Activated CD8-positive, alpha-beta memory T cell treated with anti-CD3 and anti-CD28 coated beads, Interleukin-2, amount 50 U/mL, for 1 hour (primary cell): Measurements from ENCODE around the gene DCXR.

ENCODE experiments used
- DNase-seq: peaks from one replicate; pipeline ENCODE4 v3.0.0-alpha.2; 2020; ENCODE audit errors: extremely low read depth

Gene DCXR

DNA sequence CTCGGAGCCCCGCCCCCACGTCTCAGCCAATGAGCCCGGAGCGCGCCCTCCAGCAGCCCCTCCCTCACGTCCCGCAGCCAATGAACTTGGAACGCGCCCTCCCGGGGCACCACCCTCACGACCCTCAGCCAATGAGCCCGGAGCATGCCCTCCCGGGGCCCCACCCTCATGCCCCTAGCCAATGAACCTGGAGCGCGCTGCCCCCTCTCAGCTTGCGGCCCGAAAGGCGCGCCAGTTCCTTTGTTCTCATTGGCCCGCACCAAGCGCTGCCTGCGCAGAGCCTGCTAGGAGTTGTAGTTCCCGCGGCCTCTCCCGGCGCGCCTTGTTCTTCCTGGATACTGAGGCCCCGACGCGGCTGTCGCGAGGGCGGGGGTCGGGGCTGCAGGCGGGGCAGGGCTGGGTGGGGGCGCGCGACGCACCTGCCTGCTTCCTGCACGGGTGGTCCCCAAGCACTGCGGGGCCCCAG lies 14.5 kb downstream of the DCXR start, which contains the start of gene LRRC45:
LRRC45 (plus strand) TSS at position 325 of the 466 bp plus-strand sequence. CDS start 339 bp downstream, outside the sequence.
- DNase-seq, result peak; percentile 99

DNA sequence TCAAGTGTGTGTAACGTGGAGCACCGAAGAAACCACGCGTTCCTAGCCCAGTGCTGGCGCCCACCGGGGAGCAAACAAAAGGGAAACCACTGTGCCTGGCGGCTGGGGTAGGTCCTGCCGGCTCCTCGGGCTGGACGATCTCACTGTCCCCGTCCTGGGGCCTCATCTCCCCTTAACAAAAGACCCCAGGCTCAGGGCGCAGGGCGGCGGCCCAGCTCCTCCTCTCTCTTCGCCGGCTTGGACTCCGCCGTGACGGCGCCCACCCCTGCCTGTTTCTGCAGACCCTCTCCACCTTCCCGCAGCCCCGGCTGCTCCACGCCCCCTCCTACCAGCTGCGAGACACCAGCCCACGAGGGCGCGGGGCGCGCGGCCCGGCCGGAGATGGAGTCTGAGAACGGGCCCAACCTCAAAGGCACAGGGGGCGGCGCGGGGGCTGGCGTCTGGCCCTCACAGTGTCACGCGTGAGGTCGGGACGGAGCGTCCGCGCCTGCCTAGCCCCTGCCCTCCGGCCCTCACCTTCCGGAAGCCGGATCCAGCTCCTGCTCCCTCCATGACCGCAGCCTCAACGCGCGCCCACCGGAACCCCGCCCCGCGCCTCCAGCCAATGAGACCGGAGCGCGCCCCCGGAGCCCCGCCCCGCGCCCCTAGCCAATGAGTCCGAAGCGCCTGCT lies 15.1 kb downstream of the DCXR start, which contains the start of gene CENPX:
CENPX (minus strand) TSS at position 569 of the 671 bp plus-strand sequence; CDS start at position 552, 17 bp downstream.
- no peak for DNase-seq

DNA sequence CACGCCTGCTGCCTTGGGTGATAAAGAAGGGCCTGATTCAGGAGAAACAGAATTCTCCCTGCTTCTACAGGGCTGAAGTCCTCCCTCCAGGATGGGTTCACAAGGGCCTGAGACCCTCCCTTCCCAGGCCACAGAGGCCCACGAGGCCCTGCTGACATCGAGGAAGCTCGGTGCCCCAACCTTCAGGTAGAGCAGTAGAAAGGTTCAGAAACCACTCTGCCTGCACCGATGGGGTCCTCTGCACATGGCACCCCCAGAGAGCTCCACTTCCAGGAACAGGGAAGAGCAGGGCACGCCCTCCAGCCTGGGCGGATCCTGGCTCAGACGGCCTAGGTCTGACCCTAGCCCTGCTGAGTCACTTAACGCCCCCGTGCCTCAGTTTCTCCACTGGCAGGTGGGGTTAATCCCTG lies 15.6 kb downstream of the DCXR start:
- no peak for DNase-seq

DNA sequence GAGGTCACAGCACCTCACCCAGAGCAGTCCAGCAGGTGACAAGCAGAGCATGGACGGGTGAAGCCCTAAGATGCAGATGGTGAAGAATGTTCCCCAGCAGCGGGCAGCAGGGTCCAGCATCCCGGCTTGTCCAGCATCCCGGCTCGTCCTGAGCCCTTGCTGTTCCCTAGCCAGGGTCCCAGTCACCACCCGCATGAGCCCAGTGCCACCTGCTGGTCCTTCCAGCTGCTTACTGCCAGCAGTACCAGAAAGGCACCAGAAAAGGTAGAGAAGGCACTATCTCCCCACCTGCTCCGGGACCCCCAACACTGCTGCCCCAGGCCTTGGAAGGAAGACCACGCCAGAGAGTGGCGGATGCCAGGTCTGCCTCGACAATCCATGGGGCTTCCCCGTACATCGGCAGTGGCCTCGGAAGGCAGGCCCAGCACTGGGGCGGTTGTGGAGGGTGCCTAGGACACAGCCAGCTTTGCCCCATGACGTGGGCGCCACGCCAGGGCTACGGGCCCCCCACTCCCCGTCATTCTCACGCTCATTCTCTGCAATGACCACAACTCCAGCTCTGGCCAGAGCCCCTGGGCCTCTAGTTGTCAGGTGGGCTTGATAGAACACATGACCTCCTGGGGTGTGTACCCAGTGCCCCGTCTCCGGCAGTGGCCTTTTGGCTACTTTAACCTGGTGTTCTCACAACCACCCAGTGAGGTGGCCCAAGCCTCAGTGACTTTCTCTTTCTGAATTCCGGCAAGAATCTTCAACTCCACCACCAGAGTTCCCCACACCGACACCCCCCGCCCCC lies 16.2 kb downstream of the DCXR start:
- DNase-seq, result no peak

DNA sequence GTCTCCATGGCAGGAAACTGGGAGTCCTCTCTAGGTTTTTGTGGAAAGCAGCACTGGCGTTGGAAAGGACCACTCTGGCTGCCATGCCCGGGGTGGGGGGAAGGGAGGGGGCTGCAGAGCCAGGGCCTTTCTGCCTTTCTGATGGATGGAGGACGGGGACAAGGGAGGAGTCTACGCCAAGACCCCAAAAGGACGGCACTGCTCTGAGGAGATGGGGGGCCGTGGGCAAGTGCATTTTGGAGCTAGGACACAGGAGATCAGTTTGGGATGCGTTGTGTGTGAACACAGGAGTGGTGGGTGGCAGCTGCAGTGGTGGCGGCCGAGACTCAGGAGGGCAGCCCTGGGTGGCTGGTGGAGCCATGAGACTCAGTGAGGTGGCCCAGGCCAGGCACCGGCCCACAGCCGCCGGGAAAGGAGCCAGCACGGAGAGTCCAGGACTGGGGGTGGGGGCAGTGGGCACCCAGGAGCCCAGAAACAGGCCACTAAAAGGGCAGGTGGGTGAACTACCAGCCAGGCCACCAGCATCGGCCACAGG lies 16.9 kb downstream of the DCXR start:
- DNase-seq, result no peak

DNA sequence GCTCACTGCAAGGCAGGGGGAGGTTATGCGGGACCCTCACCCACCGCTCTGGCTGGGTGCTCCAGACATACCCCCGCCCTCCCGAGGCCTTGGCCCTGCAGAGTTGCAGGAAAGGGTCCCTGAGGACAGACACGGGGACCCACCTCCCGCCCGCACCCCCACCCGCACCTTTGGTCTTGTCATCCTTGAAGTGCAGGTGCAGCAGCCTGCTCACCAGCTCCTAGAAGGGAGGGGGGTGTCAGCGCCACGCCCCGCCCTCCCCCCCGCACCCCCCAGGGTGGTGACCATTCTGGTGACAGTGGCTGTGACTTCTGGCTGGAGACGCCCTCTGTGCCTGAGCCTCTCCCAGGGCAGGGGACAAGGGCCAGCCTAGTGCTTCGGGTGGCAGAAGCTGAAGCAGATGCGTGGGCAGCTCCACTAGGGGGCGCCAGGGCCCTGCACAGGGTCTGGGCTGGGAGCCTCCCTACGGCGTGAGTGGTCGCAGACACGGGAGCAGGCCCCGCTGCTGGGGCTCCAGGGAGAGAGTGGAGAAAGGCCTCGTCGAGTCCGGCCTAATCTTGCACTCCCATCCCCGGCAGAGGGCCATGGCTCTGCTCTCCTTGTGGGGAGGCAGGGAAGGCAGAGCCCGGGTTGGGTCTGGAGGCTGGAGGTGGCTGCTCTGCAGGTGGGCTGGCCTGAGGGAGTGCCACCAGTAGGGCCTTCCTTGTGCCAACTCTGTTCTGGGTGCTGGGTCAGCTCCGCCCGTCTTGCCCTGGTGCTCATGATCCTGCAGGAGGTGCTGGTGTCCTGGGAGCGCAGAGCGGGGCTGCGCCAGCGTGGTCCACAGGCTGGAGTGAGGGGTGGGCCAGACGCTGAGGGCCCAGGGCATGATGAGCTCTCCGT lies 17.6 kb downstream of the DCXR start:
- DNase-seq, result no peak

DNA sequence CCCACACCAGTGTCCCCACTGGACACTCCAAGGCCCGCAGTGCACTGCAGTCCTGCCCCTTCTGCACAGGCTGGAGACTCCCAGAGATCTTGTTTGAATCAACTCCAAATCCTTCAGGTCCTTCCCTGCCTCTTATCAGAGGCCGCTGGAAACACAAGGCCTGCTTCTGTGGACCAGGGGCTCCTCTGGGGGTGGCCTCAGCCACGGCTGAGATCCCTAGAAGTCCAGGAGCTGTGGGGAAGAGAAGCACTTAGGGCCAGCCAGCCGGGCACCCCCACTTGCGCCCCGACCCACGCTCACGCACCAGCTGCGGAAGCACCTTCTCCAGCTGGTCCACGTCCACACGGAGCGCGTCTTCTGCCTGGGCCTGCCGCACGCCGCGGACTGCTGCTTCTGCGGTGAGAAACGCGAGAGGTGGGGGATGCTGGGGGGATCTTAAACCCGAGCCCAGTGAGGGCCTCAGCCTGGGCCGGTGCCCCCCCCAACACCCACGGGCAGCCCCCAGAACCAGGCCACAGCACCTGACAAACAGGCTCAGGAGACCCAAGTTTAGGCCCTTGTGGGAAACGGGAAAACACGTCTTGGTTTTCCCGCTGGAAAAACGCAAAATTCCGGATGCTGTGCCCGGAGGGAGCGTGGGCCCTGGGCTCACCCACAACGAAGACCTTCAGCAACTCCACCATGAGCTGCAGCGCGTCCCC lies 18.4 kb downstream of the DCXR start:
- no peak for DNase-seq

DNA sequence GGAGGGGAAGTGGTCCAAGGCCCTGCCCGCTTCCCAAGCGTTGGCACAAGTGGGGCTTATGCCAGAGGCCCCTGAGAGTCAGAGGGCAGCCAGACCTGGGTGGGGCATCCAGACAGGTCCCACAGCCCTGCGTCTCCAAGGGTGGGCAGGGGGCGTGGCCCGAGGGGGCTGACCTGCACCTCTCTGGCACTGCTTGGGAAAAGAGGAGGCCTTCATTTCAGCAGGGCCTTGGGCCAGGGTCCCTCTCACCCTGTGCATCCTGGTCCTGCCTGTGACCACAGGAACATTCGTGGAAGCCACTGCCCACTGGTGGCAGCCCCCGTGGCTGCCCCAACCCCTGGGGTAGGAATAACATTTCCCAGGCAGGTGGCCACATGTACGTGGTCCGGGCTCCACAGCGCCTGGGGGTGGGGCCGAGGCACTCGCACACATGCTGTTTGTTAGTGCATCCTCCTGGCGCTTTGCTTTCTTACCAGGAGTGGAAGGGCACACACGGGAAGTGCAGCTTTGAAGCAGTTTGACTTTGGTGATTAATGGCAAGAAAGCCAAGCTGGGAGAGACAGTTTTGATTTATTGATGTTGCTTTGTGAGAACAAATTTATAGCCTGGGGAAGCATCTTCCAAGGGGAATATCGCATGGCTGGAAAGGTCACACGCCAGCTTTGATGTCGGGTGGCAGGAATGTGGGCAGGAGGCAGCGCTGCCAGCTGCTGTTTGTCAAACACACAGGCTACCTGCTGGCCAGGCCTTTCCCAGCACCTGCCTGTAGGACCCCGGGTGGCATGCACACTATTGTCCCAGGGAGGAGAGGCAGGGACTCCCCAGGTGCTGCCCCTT lies 19.1 kb downstream of the DCXR start:
- DNase-seq, result no peak

DNA sequence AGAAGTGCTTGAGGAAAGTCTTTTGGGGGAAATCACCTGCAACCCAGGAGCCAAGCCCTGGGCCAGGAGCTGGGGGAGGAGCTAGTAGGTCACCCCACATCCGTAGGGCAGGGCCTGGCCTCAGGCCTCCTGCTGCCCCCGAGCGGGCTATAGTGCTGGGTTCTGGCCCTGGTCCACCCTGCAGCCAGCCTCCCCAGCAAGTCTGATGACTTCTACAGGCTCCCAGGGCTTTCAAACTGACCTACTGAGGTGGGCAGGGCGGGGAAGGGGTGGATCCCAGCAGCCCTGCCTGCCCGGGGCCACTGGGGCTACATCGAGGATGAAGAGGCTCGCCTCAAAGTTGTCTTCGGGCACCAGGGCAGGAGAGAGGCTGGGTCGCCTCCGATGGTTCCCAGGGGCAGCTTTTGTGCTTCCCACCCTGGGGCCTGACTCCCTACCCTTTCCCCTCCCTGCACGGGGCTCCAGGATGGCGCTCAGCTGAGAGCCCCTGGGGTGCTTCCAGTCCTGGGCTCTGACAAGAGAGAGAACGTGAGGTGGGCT lies 19.8 kb downstream of the DCXR start:
- DNase-seq, result no peak

DNA sequence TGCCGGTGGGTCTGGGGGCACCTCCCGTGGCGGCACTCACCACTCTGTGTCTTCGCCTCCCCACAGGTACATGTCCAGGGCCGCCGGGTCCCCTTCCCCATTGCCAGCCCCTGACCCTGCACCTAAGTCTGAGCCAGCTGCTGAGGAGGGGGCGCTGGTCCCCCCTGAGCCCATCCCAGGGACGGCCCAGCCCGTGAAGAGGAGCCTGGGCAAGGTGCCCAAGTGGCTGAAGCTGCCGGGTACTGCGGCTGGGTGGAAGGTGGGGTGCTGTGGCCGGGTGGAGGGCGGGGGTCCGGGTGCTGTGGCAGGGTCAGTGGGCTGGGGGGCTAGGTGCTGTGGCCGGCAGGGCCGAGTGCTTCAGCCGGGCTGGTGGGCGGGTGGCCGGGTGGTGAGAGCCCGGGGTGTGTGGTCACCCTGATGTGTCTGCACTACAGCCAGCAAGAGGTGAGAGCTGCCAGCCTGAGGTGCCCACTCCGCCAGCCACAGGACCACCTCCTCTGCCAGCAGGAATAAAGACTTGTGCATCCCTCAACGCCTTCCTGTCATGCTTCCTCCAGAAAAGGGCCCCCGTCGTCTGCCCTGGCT lies 20.5 kb downstream of the DCXR start:
- no peak for DNase-seq

DNA sequence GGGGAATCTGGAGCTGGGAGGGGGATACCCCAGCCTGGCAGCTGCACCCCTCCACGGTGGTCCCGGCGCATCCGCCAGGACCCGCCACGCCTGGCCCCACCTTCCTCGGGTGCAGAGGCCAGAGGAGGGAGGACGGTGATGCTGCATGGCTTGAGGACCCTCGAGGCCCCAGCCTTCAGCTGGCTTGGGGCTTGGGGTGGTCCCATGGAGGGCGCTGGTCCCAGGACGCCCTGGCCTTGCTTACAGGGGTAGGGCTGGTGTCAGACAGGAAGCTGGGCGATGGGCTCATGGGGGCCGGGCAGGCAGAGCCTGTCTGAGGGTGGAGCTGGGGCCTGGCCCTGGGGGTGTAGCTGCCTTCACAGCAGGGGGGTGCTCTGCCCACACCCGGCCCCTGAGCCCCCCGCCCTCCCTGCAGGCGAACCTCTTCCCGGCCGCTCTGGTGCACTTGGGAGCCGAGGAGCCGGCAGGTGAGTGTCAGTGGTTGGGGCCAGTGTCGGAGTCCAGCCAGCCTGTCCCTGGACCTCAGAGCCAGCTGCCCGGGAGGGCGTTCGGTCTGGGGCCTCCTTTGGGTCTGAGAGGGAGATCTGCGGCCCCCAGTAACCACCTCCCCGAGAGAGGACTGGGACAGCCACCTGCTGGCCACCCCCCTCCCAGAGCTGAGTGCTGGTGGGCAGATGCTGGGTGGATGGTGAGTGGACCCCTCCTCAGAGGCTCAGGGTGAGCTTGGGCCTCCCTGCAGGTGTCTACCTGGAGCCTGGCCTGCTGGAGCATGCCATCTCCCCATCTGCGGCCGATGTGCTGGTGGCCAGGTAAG lies 21.2 kb downstream of the DCXR start:
- no peak for DNase-seq

DNA sequence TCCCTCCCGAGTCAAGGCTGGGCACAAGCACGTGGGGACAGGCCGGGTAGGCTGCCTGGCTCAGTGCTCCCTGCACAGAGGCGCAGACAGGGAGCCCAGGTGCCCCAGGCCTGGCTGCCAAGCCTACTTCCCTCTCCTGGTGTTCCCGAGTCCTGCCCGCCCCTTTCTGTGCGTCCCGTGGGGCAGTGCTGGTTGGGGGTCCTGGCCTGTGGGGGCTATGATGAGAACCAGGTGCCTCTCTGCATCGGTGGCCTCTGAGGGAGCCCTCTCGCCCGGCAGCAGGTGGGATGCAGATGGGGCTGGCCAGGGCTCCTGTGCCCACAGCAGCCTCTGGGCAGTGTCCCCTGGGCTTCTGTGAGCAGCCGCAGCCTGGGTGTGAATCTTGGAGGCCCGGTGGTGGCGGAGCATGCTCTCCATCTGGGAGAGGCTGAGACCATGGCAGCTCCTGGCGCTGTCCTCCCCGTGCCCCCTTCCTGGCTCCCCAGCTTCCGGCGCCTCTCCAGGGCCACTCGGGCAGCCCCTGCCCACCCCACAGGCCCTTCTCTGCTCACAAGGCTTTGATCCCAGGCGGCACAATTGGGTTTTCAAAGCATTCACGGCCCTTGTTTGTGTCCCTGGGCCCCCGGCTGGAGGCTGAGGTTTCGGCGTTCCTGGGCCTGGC lies 22.1 kb downstream of the DCXR start:
- DNase-seq, result no peak

DNA sequence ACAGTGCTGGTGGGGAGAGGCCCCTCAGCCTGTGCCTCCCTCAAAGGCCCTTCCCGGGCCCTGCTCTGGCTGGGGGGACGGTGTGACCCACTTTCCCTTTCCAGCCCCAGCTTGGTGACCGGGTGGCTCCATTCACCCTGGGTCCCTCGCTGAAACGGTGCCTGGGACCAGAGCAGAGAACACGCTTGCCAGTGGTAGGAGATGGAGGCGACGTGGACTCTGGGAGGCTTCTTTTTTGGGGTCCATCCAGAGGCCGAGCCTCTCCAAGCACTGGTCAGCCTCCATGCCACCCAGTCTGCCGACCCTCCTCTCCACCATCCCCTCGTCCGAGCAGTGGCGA lies 22.6 kb downstream of the DCXR start:
- DNase-seq, result no peak

DNA sequence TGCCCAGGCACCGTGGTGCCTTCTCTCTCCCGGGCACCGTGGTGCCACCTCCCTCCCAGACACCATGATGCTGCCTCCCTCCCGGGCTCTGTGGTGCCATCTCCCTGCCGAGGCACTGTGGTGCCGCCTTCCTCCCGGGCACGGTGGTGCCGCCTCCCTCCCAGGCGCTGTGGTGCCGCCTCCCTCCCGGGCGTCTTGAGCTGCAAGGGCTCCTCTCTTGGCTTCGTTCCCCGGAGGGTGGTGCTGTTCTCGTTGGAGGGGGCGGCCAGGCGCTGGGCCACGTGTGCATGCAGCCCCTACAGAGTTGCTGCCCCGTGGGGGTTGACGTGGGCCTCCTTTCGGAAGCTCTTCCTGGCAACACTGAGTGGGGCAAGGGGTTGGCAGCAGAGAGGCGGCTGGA lies 23.1 kb downstream of the DCXR start:
- DNase-seq, result no peak

DNA sequence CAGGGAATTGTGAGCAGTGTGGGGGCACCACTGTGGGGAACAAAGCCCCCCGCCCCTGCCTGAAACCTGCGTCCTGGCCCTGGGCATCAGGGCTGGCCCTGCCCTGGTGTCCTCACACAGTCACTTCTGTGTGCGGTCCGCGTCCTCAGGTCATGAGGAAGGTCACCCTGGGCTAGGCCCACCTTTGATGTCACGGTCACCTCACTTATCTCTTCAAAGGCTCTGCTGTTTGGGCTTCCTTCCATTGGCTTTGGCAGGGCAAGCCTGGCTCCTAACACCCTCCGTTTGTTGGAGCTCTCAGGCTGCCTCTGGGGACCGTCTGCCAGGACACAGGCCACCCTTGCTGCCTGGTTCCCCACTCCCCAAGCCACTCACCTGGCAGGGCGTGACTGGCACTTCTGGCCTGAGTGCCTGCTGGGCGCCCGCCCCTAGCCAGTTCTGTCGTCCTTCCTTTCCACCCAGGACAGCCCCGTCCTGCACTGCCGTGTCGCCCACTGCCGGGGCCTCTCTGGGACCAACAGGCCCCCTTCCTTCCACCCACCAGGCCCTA lies 23.6 kb downstream of the DCXR start:
- no peak for DNase-seq

DNA sequence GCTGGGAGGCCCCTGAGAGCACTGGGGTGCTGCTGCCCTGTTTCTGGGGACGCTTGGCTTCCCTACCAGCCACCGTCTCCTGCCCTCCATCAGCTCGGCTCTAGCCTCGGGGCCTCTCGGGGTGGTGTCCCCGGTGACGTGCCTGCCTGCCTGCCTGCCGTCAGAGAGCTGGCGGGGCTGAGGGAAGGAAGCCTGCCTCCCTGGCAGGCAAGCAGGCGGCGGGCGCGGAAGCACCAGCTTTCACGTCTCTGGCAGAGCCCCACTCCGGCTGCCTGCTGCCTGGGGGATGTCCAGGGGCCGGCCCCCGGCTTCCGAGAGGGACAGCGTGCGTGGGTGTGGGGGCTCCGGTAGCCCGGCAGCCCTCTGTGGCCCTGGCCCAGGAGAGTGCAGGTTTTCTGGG lies 24.2 kb downstream of the DCXR start:
- no peak for DNase-seq

DNA sequence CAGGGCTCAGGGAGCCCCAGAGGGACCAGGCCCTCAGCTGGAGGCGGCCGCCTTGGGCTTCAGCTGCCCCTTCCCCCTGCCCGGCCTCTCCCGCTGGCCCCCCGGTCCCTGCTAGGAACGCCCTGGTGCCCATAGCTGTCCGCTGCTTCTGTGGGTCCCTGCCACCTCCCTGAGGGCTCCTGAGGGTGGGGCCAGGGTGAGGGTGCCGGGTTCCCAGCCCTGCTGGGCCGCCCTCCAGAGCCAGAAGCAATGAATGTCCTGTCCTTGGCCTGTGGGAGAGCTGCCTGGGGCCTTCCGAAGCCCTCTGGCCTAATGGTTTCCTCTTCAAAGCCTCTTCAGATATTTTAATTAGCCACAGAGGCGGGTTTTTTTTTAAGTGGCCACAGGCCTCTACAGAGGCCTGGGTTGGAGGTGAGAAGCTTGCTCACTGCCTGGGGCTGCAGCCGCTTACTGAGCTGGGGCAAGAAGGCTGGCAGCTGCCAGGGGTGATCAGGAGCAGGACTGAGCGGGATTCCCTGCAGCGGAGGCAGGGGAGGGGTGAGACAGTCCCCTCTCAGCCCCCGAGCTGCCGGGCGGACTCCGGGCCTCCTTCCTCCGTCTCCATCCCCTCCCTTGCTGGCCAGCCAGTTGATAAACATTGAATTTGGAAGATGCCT lies 24.7 kb downstream of the DCXR start:
- no peak for DNase-seq

DNA sequence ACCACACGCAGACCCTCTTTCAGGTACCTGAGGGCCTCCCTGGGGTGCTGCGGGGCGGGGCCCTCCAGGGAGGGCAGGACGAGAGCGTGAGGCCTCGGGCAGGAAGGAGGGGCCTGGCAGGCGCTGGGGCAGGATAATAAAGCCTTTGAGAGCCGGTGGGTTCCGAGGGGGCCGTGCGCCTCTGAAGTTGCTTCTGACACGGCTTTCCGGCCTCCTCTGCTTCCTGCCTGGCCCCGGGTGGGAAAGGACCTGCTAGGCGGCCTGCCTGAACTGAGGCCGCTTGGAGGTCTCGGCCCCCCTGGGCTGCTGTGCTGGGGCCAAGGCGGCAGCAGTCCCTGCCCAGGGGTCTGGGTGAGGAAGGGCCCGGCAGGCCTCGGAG lies 25.2 kb downstream of the DCXR start:
- DNase-seq, result no peak
